Ecto neural progenitor cell (in vitro differentiated cells): ENCODE data around the gene TRABD2B.

Source experiments
- DNase-seq: peaks from one replicate; pipeline ENCODE4 v3.0.0-alpha.2; 2018; ENCODE audit warnings: low spot score

Gene TRABD2B

GRCh38 chr1:47849591-47850261 is 147.5 kb downstream of the TRABD2B start:
- no peak for DNase-seq

- DNase-seq, result no peak
Observed at GRCh38 chr1:47849005-47849521, 148.1 kb downstream of the TRABD2B start.

- no peak for DNase-seq
Observed at GRCh38 chr1:47847763-47848162, 149.4 kb downstream of the TRABD2B start.

- DNase-seq, result no peak
Observed at GRCh38 chr1:47844558-47844955, 152.6 kb downstream of the TRABD2B start.

DNA sequence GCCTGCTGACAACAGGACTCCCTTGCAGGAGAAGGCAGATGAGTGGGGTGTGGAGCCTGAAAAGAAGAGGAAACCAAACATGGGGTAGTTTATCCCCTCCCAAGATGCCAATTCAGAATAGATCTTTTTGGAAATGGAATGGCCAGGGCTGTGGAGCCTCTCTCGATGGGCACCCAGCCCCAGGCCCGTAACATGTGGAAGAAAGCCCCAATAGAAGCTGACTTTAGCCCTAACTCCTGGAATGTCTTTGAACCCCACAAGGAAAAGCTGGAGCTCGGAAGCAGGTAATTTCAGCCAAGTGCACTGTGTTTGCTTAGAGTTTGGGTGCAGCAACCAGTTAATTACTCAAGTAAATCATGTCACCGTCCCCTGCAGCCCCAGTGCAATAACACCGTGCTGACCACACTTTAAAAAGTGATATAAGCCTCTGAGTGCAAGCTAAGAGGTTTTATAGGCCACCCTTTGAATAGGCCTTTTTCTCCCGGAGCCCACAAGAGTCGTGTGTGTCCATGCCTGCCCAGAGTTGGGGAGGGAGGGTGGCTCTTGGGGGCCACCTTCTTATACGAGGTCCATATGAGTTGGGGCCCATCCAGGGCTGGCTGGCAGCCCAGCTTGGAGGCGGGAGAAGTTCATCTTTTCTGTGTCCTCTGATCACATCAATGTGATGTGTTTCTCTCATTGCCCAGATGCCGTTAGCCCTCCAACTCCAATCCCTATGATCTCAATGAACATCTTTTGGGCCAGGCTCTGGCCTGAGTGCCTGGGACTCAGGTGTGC is 153.2 kb downstream of the TRABD2B start:
- DNase-seq, result no peak

GRCh38 chr1:47843059-47843458 is 154.1 kb downstream of the TRABD2B start:
- DNase-seq, result no peak

DNA sequence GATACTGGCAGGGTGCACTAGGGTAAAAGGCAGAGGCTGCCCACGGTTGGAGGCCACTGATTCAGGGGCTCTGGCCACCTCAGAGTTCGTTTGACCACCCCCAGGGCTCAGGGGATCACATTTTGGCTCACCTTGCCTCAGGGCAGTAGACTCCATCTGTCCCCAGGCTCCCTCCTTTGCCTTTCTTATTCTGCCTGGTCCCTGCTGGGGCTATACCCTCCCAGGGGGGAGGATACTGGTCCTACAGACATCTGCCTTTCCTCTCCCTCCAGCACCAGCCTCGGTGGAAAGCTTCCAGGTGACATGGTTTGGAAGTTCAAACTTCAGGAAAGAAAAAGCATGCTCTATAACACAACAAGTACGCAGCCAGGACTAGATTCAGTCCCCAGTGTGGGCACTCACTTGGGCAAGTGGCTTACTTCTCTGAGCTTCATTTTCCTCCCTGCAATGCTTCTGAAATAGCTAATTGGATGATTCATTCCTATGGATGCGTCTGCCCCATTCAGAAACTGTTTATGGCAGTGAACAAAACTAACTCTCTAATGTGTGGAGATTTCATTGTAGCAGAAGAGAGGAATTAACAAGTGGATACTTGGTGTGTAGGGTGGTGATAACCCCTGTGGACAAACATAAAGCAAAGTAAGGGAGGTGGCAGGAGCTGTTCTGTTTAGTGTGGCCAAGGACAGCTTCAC is 154.8 kb downstream of the TRABD2B start:
- no peak for DNase-seq

DNA sequence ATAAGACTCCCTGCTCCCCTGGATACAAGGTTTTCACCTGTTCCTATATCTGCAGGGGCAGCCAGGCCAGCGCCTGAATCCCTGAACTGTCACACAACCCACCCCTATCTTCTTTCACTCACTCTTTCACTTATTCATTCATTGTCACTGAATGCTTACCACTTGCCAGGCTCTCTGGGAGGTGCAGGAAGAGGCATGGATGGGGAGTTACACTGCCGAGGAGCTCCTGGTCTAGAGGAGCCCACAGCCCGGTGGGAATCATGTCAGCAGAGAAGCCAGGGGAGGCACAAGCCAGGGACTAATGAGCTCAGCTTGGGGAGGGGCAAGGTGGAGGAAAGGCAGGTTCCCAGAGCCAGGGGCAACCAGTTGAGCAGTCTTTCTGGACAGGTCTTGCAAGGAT is 155.8 kb downstream of the TRABD2B start:
- DNase-seq, result no peak

GRCh38 chr1:47840393-47841190 is 156.6 kb downstream of the TRABD2B start:
- no peak for DNase-seq

- DNase-seq, result no peak
Observed at GRCh38 chr1:47839433-47839760, 157.8 kb downstream of the TRABD2B start.

DNA sequence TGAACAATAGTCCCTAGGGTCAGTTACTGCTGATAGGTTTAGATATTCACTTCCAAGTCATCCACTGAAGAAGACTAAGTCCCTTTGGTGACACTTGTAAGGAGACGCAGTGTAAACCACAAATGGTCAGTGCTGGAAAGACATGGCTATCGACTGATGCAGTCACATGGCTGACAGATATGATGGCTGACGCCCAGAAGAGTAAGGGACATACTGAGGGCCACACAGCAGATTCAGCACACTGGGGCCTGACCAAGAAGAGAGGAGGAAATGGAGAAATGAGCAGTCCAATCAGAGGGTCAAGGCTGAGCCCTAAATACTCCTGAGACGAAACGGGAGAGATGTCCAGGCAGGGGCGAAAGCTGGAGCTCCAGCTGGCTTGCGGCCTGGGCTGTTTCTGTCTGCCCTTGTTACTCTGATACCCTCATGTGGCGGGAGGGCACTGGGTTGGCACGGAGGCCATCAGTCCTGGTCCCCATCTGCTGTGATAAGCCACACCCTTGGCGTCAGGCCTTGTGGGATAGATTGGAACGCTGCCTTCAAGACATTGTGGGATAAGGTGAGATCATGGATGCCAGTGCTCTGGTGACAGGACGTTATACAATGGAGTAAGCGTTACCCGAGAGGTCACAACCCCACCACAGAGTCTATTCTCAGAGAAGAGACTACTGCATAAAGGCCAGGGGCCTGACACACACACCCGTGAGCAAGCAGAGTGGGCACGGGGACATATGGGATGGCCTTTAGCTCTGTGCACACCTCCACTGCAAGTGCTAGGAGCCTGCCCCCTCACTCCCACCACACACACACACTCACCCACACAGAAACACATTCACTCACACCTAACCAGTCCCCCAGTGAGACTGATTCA is 158.4 kb downstream of the TRABD2B start:
- no peak for DNase-seq

DNA sequence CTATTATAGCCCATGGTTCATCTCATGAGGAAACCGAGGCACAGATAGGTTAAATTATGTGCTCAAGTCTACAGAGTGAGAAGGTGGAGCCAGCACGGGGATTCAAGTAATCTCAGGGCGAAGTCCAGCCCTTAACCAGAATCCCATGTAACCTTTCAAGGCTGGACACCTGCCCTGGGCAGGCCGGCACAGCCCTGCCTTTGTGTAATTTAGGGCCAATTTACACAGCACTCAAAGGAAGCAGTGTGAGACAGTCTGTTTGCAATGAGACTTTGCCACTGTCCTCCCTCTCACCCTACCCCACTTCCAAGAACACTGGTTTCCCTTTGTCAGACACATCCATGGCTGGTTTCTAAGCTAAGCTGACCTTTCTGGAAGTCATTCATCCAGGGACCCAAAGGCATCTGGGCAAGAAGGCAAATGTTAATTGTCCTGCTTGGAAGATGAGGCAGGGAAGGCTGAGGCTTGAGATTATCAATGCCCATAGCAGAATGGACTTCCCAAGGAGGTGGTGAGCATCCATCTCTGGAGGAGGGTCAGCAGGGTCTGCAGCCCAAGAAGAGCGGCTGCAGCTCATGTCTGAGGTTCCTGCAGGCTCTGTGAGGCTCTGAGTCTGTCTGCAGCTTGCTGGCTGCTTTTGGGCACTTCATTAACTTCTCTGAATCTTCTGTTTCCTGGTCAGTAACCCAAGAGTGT is 159.2 kb downstream of the TRABD2B start:
- DNase-seq, result no peak

- DNase-seq, result no peak
Observed at GRCh38 chr1:47837056-47837830, 159.9 kb downstream of the TRABD2B start.

- DNase-seq, result no peak
Observed at GRCh38 chr1:47835409-47835808, 161.8 kb downstream of the TRABD2B start.

DNA sequence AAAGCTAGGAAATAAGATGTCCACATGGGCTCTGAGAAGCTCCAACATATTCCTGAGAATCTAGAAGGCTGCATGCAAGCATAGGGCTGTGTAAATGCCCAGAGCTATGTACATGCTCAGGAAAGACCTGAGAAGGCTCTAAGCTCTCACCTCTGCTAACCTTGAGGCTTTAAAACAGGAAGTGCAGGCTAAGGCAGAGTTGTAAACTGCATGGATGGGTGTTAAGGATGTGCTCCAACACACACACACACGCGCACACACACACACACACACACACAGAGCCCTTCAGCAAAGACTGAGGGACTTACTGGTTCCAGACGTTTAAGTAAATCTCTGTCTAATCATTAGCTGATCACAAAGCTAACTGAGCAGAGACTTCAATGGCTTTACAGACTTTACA is 162.9 kb downstream of the TRABD2B start:
- no peak for DNase-seq

DNA sequence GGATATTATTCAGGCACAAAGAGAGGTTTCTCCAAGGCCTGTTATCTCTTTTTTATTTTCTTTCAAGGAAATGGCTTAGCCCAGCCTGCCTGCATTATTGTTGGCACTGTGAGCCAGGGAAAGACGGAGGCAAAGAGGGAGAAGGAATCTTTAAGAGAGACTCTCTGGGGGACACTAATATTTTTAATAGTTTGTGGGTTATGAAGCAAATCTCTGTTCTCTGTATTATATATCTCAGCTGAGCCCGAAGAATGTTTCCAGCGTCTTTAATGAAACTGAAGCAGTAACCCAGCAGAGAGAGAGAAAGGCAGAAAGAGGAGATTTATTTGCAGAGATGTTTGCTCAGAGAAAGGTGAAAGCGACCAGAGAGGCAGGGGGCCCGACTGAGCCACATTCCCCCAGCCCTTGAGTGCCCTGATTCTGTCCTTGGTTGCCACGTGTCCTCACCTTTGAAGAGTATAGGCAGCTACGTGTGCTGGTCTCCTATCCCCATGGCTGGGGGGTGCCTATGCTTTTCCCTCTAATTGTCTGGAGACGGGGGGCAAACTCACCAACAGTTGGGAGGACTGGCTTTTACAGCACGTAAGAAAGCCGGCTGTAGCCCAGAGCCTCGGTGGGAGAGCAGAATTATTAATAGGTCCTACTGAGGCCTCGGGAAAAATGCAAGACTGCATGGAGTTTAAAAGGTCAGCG is 166.4 kb downstream of the TRABD2B start:
- DNase-seq, result no peak

- DNase-seq, result no peak
Observed at GRCh38 chr1:47830021-47830420, 167.2 kb downstream of the TRABD2B start.

DNA sequence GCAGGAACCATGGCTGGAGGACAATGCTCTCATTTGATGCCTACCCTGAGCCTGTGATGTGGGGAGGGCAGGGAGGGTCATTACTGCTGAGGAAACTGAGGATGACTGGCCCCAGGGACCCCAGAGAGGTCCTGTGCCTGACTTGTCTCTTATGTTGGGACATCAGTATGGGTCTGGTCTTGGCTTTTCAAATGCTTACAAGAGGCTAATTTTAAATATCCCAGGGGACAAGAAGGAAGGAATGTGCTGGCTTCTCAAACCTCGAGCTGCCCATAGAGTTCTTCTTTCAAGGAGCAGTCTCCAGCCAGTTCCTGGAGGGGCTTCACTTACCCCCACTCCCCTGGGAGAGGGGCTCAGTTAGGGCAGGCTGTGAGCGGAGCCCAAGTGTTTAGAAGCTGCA is 168.2 kb downstream of the TRABD2B start:
- DNase-seq, result no peak

- no peak for DNase-seq
Observed at GRCh38 chr1:47827109-47827508, 170.1 kb downstream of the TRABD2B start.
